Measurements from ENCODE around the gene STAMBP. TPM values are rescaled to one million over a fixed set of nuclear protein-coding genes. Genes with fewer than 3 reads are reported as not detected.

The STAMBP gene
- total RNA-seq, 2 experiments from 2014 or later = 76.9 to 87.1 TPM

- Mint-ChIP-seq H3K9me3 (no peaks in the 10 kb centered on the region), H3K27me3 (no peaks in the 10 kb centered on the region), H3K27ac (no peak overlapping the region), H3K4me1 (ENCODE audit: low read depth) (peaks cover 13% of the 10 kb centered on the region), H3K36me3 (ENCODE audit: low read depth) (peaks cover 2% of the 10 kb centered on the region), H3K4me3 (no peak overlapping the region)
- intact Hi-C loops (cut with micrococcal nuclease) = no loop called here
- TF ChIP-seq CTCF (IDR thresholded peaks at IDR 0.05) = no peak
- no peak for DNase-seq
- POLR2A ChIA-PET = no interaction called here
- CTCF ChIA-PET = interaction anchor here (0.8 to 1.4 kb wide), 3 partner anchors 14 to 191 kb away, joined by 3 read pairs; no protein-coding TSS in a partner anchor
- no peak for ATAC-seq
Observed at GRCh38 chr2:73922681-73923080, 93.9 kb downstream of the STAMBP start.

Other genes with a start within 250 kb of the STAMBP start
- not detected for gene NAT8, start 186.5 kb upstream of the STAMBP start, total RNA-seq
- 10 to 100 TPM; 27.0 to 29.0 TPM for gene TPRKB, start 91.6 kb upstream of the STAMBP start, total RNA-seq
- gene DUSP11, start 48.9 kb upstream of the STAMBP start, total RNA-seq = 10 to 100 TPM; 24.8 to 25.4 TPM
- gene C2orf78, start 44.8 kb upstream of the STAMBP start, total RNA-seq = not detected
- under 1 TPM; 0.11 to 0.27 TPM for gene ACTG2, start 64.0 kb downstream of the STAMBP start, total RNA-seq
- gene DGUOK, start 97.9 kb downstream of the STAMBP start, total RNA-seq = 100 to 1,000 TPM in 1 of 2 experiments, 10 to 100 TPM in 1; 96.4 to 103 TPM
- gene TET3, start 155.9 kb downstream of the STAMBP start, total RNA-seq = 10 to 100 TPM; 15.5 to 16.4 TPM